ENCODE data around the gene MED12L. TPM values are rescaled to one million over a fixed set of nuclear protein-coding genes. Genes with fewer than 3 reads are reported as not detected.

MED12L gene
- total RNA-seq, 2 experiments from 2014 or later: 1.5 to 1.8 TPM

DNA sequence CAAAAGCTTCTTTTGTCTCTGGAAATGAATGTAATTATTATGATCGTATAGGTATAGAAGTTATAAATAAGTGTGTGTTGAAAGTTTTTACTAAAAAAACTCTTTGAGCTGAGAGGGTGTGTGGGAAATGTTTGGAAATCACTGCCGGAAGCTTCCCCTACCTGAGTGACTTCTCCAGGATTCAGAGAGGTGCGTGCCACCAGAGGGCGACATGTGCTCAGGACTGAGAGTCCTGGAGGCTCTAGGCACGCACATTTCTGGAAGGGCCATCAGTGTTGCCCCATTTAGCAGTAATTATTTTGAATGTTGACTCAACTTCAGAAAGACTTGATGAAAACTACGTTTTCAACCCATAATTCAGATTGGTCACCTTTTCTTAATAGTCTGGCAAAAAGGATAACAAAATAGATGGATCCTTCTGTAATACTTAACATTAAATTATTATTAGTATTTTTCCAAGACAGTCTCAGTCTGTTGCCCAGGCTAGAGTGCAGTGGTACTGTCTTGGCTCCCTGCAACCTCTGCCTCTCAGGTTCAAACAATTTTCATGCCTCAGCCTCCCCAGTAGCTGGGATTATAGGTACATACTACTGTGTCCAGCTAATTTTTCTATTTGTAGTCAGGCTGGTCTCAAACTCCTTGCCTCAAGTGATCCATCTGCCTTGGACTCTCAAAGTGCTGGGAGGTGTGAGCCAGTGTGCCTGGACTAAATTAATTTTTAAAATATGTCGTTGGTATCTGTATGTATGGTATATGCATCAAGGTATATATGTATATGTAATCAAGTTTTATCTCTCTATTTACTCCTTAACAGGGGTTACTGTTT lies 83.0 kb downstream of the MED12L start:
- ChIA-PET POLR2A (interaction anchor here (0.6 kb wide), 1 partner anchor 10 kb away, joined by 3 read pairs; no protein-coding TSS in a partner anchor), CTCF (interaction anchor here (0.6 to 3.3 kb wide), 28 partner anchors 8 to 379 kb away, joined by 3 to 34 read pairs (median 4); partner anchors contain the start of genes GPR171 and P2RY14)

DNA sequence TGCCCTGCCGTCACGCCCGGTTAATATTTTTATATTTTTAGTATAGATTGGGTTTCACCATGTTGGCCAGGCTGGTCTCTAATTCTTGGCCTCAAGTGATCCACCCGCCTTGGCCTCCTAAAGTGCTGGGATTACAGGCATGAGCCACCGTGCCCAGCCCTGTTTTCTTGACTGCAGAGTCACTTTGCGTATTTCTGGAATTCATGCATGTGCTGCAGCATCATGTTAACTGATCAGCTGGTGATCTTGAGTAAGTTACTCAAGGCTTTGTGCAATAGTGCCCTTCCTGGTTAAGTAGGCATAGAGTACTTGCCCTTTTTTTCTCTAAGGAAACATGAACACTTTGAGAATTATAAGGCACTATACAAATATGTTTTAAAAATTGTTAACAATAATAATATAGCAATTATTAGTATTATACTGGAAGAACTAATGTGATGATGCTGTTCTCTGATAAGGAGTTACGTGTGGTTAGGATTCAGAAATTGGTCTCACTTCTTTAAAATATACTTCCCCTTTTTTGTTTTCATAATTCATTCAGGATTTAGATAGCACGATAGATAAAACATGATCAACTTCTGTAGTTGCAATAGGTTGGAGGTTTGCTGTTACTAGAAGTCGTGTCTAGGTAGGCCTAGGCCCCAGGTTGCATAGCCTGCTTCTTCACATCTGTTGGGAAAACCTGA lies 83.9 kb downstream of the MED12L start:
- ChIA-PET CTCF (interaction anchor here (0.6 to 3.3 kb wide), 12 partner anchors 12 to 380 kb away, joined by 3 to 34 read pairs (median 4); partner anchors contain the start of genes GPR171 and P2RY14), POLR2A (no interaction called here)

DNA sequence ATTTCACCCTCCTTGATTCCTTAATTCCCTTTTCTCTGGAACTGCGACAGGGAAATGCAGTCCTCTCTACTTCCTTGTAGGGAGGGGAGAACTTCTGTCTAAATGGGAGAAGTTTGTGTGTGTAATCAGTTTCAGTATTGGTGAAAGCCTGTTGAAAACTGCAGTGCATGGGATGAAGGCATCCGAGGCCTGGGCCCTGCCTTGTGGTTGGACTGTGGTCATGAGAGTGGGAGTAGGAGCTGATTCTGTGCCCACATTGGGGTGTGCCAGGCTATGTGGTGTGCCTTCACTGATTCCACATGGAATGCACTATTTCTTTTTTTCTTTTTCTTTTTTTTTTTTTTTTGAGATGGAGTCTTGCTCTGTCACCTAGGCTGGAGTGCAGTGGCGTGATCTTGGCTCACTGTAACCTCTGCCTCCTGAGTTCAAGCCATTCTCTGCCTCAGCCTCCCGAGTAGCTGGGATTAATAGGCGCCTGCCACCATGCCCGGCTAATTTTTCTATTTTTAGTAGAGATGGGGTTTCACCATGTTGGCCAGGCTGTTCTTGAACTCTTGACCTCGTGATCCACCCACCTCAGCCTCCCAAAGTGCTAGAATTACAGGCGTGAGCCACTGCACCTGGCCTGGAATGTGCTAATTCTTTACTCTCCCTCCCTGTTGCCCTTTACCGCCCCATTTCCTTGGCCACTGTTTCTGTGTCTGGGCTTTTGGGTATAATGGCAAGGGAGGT lies 84.7 kb downstream of the MED12L start:
- POLR2A ChIA-PET: interaction anchor here (1.3 to 2.0 kb wide), 2 partner anchors 33 to 35 kb away, joined by 4 to 5 read pairs; partner anchors contain the start of gene GPR171
- CTCF ChIA-PET: interaction anchor here (1.0 to 2.0 kb wide), 3 partner anchors 14 to 57 kb away, joined by 3 to 7 read pairs (median 5); no protein-coding TSS in a partner anchor

DNA sequence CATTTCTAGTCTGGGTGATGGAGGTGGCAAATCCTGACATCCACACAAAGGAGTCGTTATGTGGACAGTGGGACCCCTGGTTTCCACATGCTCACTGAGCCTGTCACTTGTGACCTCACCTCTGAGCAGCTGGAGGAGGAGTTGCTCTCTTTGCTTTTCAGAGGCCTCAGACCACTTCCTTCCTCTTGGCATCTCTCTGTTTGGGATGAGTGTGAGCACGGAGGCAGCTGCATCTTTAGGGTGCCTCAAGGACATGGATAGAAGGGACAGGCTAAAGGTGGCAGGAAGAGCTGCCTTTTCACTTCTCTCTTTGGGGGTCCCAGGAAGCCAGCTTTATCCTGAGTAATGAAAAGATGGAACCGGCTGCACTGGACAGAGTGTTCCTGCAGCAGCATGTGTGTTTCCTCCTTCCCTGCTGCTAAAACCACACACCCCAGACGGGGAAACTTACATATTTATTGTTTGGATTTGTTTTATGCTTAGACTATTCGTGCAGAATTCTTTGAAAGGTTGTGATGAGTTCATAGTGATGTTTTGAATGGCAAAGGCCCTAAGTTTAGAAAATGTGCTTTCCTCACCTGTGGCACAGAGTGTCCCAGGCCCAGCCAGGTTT lies 85.8 kb downstream of the MED12L start:
- CTCF ChIA-PET: interaction anchor here (1.8 to 2.0 kb wide), 3 partner anchors 40 to 56 kb away, joined by 4 to 7 read pairs (median 5); no protein-coding TSS in a partner anchor
- POLR2A ChIA-PET: interaction anchor here (0.7 to 2.0 kb wide), 4 partner anchors 15 to 1446 kb away, joined by 3 to 5 read pairs (median 4); partner anchors contain the start of gene GPR171

DNA sequence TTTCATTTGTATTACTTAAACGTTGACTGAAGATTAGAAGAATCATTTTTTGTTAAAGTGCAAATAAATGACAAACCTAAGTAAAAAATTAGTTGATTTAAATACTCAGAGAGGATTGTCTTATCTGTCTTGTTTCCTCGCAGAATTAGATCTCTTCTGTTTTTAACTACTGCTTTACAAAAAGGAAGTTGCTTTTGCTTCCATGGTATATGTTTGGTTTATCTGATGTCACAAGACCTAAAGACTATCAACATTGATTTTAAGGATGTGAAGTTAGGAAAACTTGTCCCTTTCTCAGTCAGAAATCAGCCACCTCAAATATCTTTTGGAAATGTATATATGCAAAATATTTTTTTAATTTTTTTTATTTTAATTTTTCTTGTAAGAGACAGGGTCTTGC lies 88.9 kb downstream of the MED12L start:
- ChIA-PET POLR2A (no interaction called here), CTCF (no interaction called here)

DNA sequence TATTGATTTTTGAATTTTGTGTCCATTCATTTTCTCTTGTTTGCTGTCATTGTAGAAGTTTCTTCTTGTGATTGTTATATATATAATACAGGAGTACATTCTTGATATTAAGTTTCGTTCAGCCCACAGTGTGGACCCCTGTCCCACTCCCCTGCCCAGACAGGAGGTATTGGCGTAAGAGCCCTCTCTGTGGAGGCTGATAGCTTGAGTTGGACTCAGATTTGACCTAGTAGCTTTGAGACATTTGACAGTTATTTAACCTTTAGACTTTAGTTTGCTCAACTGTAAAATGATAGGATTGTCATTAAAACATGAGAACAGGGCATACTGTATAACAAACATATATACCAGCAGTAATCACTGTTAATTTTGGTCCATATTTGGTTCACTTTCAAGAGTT lies 90.5 kb downstream of the MED12L start:
- ChIA-PET CTCF (no interaction called here), POLR2A (no interaction called here)

DNA sequence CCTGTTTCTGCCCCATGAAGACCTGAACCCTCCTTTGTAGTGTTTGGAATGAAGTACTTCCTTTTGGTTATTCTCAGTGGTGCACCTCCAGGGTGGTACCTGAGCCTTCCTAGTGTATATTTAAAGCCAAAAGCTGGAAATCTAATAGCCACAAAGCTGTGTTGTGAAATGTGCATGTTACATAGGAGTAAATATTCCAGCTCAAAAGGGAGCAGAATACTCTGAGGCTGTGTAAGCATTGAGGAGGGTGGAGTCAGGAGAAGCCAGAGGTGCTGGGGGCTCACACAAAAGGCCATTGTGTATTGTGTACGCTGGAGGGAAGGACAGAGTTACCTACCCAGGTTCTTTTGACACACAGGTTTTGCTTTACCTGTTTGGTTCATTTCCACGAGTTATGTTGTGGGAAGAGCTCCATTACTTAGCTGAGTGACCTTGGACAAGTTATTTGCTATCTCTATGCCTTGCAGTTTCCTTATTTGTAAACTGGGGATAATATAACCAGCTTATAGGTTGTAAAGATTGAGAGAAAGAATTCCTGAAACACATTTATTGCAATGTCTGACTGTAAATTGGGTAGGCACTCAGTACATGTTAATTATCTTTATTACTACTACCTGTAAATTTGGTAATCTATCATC lies 92.9 kb downstream of the MED12L start:
- ChIA-PET POLR2A (interaction anchor here (0.6 kb wide), 2 partner anchors 10 to 107 kb away, joined by 3 to 5 read pairs; no protein-coding TSS in a partner anchor), CTCF (no interaction called here)

DNA sequence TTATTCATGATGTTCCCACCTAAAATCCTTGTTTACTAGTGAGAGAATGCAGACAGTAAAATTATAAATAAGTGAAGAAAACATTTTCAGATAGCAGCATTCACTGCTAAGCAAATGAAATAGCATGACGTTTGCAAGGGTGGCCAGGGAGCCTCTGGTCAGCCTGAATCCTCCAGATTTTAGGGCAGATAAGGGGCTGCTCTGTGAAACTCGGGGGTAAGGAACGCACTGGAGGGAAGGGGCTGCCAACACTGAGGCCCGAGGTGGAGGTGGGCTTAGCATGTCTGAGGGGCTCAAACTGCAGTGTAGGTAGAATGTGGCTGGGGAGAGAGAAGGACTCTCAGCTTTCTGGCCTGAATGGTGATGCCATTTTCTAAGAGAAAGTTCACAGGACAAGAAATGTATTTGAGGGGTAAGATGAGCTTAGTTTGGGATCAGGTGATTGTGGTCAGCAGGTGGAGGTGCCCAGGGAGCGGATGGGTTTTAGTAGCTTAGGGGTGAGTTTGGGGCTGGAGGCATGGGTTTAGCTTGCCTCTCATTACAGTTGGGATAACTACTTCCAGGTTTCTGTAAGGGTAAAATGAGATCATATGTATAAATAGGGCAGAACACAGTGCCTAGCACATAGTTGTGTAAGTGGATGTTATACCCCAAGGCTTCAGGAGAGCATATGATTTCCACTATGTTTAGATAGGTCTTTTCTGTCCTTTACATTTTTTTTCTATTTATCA lies 97.0 kb downstream of the MED12L start:
- POLR2A ChIA-PET: interaction anchor here (1.2 kb wide), 1 partner anchor 10 kb away, joined by 3 read pairs; no protein-coding TSS in a partner anchor
- CTCF ChIA-PET: interaction anchor here (0.8 to 1.7 kb wide), 3 partner anchors 14 to 94 kb away, joined by 3 to 4 read pairs (median 3); no protein-coding TSS in a partner anchor

DNA sequence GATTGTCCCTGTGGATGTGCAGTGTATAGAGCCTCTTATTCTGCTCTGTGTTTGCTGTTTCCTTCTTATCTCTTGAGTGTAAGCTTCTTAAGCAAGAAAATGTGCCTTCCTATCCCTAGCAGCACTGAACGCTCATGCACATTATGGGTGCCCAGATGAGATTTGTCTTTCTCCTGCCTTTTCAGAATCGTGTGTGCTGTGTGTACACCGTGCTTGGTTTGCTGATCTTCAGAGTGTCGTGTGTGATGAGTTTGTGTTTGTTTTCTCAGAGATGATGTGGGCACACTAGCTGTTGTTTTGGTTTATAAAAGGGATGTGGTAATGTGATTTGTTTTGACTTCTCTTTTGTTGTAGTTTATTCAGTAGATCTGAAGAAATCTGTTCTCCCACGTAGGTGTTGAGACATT lies 97.8 kb downstream of the MED12L start:
- ChIA-PET POLR2A (interaction anchor here (1.2 kb wide), 1 partner anchor 9 kb away, joined by 3 read pairs; no protein-coding TSS in a partner anchor), CTCF (interaction anchor here (0.8 to 1.1 kb wide), 3 partner anchors 46 to 101 kb away, joined by 3 read pairs; no protein-coding TSS in a partner anchor)

DNA sequence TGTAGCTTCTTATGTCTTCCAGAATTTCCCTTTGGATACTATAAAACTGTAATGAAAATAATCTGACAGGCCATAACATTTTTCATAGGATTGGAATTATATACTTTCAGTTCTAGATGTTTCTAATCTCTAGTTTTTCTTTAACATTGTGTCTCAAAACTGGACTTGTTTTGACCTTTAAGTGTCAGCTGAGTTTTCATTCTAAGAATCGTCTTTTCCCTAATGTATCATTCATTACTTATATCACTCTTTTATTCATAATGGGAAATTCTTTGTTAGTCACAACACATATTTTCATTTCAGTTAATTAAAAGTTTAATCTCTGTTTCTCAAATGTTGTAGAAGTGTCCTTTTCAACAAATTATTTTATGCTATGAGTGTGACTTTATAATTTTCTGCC lies 105.6 kb downstream of the MED12L start:
- CTCF ChIA-PET: interaction anchor here (2.4 kb wide), 1 partner anchor 37 kb away, joined by 6 read pairs; no protein-coding TSS in a partner anchor
- POLR2A ChIA-PET: interaction anchor here (0.6 to 1.2 kb wide), 3 partner anchors 9 to 137 kb away, joined by 3 to 6 read pairs (median 5); partner anchors contain the start of gene GPR171

DNA sequence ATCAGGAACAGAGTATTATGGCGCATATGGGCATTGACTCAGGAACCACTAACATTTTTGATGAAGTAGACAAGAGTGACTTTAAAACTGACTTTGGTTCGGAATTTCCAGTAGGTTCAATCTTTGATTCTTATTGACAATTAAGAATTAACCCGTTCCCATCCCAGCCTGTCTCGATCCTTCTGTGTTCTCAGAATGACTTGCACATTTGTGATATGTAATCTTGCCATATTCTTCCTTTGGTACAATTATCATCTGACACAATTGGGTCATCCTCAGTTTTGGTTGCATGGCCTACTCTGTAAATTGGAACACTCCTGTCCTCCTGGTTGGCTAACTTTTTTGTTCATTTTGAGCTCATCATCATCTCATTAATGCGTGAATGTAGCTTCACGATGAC lies 107.1 kb downstream of the MED12L start:
- ChIA-PET CTCF (interaction anchor here (1.5 to 2.4 kb wide), 3 partner anchors 13 to 36 kb away, joined by 3 to 6 read pairs (median 6); no protein-coding TSS in a partner anchor), POLR2A (interaction anchor here (0.5 to 1.3 kb wide), 5 partner anchors 8 to 431 kb away, joined by 3 to 6 read pairs (median 4); partner anchors contain the start of gene GPR171)

DNA sequence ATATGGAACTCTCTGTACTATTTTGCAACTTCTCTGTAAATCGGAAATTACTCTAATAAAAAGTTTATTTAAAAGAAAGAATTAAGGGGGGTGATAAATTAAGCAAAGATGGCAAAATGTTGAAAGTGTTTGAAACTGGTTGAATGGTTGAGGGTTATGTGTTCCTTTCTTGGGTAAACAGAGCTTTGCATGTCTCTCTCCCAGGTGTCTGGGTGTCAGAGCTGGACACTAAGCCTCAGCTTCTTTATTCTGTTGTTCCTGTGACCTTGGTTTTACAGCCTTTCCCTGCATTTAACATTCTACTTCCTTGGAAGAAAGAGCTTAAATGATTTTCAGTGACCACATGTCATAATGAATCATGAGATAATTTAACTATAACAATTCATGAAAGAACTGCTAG lies 110.4 kb downstream of the MED12L start:
- POLR2A ChIA-PET: interaction anchor here (0.9 to 1.3 kb wide), 3 partner anchors 12 to 120 kb away, joined by 3 to 5 read pairs (median 4); no protein-coding TSS in a partner anchor
- CTCF ChIA-PET: interaction anchor here (0.7 kb wide), 1 partner anchor 27 kb away, joined by 3 read pairs; no protein-coding TSS in a partner anchor

DNA sequence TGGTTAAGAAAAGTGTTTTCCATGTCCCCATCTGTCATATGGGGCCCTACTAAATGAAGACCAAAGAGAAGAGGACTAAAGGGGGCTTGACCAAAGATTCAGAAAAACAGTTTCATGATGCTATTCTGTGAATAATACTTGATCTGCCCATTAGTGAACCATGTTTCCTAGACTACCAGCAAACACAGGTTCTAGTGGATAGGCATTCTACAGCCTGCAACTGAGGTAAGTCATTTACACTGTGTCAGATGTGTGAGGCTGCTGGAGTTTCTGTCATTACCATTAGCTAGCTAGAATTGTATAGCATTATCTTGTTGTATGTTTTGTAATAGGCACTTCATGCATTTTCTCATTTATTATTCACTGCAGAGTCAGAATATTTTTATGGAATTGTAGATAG lies 111.0 kb downstream of the MED12L start:
- CTCF ChIA-PET: interaction anchor here (0.7 to 1.0 kb wide), 2 partner anchors 28 kb away, joined by 3 to 4 read pairs; no protein-coding TSS in a partner anchor
- POLR2A ChIA-PET: interaction anchor here (0.9 to 1.3 kb wide), 3 partner anchors 11 to 120 kb away, joined by 3 to 5 read pairs (median 4); no protein-coding TSS in a partner anchor

DNA sequence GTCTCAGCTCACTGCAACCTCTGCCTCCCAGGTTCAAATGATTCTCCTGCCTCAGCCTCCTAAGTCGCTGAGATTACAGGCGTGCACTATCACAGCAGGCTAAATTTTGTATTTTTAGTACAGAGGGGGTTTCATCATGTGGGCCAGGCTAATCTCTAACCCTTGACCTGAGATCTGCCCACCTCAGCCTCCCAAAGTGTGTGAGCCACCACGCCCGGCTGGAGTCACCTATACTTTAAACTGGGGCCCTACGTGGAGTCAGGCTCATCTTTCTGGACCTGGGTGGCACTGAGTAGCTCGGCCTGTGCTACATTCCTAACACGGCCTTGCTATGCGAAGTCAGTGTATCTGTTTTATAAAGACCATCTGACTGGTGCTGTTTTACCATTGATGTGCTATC lies 111.8 kb downstream of the MED12L start:
- ChIA-PET CTCF (interaction anchor here (1.0 kb wide), 1 partner anchor 29 kb away, joined by 4 read pairs; no protein-coding TSS in a partner anchor), POLR2A (no interaction called here)

DNA sequence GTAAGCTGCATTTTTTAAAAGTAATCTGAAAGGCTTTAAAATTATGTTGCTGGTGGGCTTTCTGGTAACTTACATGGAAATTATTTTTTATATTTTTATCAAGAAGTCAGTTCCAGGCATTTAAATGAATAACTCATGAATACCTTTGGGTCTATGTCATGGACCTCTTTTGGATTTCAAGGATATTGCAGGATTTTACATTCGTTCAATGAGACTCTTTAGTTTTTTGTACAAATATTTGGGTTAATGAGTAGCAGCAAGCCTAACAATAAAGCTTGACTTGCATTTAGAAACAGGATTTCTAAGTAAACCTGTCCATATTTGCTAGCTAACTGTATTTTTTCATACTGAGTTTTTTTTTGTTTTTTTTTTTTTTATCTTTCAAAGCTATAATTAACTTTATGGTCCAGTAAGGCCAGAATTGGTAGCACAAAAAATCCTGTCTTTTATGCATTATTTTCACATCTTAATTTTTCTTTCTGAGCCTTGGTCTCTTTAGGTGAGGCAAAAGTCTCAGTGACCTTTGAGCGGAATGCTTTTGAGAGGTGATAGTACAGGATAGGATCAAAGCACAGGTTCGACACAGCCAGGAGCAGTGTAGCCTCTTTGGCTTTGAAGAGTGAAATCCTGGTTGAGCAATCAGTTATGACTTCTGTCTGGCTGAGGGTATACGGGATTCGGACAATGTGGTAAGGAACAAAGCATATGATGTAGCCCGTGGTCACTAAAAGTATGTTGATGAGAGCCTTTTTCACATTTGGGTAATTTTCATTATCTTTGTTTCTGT lies 112.7 kb downstream of the MED12L start:
- CTCF ChIA-PET: interaction anchor here (2.4 kb wide), 1 partner anchor 30 kb away, joined by 9 read pairs; no protein-coding TSS in a partner anchor
- POLR2A ChIA-PET: interaction anchor here (0.6 to 5.0 kb wide), 2 partner anchors 436 kb away, joined by 3 to 61 read pairs; partner anchors contain the start of gene SIAH2

DNA sequence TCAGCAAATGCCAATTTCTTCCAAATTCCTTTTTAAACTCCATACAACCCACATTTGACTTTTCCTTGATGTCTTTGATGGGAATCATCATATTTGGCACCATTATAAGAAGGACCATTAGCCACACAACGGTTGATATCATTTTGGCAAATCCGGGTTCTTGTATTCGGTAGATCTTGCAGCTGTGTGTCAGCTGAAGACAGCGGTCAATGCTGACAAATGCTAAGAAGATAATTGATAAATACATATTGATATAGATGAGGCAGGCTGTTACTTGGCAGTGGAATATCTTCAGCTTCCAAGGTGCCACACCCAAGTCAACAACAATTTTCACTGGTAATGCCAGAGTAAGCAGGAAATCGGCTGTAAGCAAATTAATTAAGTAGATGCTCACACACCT lies 113.4 kb downstream of the MED12L start:
- ChIA-PET CTCF (interaction anchor here (2.4 kb wide), 1 partner anchor 31 kb away, joined by 9 read pairs; no protein-coding TSS in a partner anchor), POLR2A (interaction anchor here (5.0 kb wide), 1 partner anchor 437 kb away, joined by 61 read pairs; the partner anchor contains the start of gene SIAH2)

Measured in activated CD8-positive, alpha-beta memory T cell treated with anti-CD3 and anti-CD28 coated beads for 36 hours (primary cell).